KOPT-K1 (cell line): Measurements from ENCODE around the gene MYPOP.

Experiments used
- H3K27ac ChIP-seq: fragments of 200-600 bp; sonication (generic); 2 replicates; pipeline ENCODE4 v1.5.1; 2016; ENCODE audit warnings: antibody characterized with exemption, mild to moderate bottlenecking, low read depth, low read length; ENCODE audit not compliant: poor library complexity, severe bottlenecking
- H3K36me3 ChIP-seq: fragments of 200-600 bp; sonication (generic); 2 replicates; pipeline ENCODE4 v1.5.1; 2017; ENCODE audit warnings: antibody characterized with exemption, mild to moderate bottlenecking, low read length, moderate library complexity; ENCODE audit not compliant: insufficient read depth
- H3K9me3 ChIP-seq: fragments of 200-600 bp; sonication (generic); 2 replicates; pipeline ENCODE4 v1.5.1; 2017; ENCODE audit warnings: antibody characterized with exemption, low read length, mild to moderate bottlenecking; ENCODE audit not compliant: insufficient read depth, poor library complexity, severe bottlenecking

MYPOP gene

GRCh38 chr19:45865269-45865948 is 37.0 kb downstream of the MYPOP start:
- Histone ChIP-seq H3K27ac (no peak overlapping the region), H3K9me3 (no peaks in the 10 kb centered on the region), H3K36me3 (peaks cover 10% of the 10 kb centered on the region; the same call in 1 of the 2 replicates)

DNA sequence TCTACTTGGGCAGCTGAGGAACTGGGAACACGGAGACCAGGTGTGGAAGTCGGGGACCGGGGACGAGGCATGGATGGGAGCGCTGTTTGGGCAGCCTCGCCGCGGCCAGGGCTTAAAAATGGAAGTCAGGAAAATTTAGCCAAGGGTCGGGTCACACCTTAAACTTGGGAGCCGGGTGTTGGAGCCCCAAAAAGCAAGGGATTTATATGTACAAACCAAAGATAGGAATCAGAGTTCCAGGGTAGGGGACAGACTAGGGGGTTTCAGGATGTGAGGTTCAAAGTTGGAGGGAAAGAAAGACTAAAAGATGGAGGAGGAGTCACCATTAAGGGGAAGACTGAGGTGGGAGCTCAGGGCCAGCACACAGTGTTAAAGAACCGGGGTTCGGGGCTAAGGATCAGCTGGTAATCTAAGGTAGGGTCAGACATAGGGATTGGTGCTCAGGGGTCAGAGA is 37.8 kb downstream of the MYPOP start:
- no peaks in the 10 kb centered on the region for H3K9me3 ChIP-seq
- no peak overlapping the region for H3K27ac ChIP-seq
- H3K36me3 ChIP-seq: peaks cover 16% of the 10 kb centered on the region

- Histone ChIP-seq H3K27ac (no peak within 1 kb of the TSS), H3K36me3 (peaks cover 23% of the 10 kb centered on the region), H3K9me3 (no peaks in the 10 kb centered on the region)
Measured at GRCh38 chr19:45863840-45864628, 38.4 kb downstream of the MYPOP start, which contains the start of gene FOXA3. FOXA3 (plus strand) TSS chr19:45864326; CDS start chr19:45864457, 131 bp downstream.

- peaks cover 29% of the 10 kb centered on the region for H3K36me3 ChIP-seq
- H3K9me3 ChIP-seq: no peaks in the 10 kb centered on the region
- H3K27ac ChIP-seq: no peak overlapping the region
Measured at GRCh38 chr19:45863335-45863839, 39.0 kb downstream of the MYPOP start.

- peaks cover 35% of the 10 kb centered on the region for H3K36me3 ChIP-seq
- no peaks in the 10 kb centered on the region for H3K9me3 ChIP-seq
- H3K27ac ChIP-seq: peak within 1 kb of the TSS; percentile 78
Measured at GRCh38 chr19:45862564-45863334, 39.7 kb downstream of the MYPOP start, which contains the start of gene SYMPK. SYMPK (minus strand) TSS chr19:45863147; CDS start chr19:45854495, 8,652 bp downstream.

- Histone ChIP-seq H3K36me3 (peaks cover 35% of the 10 kb centered on the region), H3K9me3 (no peaks in the 10 kb centered on the region), H3K27ac (peak overlapping the region; percentile 78)
Measured at GRCh38 chr19:45862271-45862563, 40.2 kb downstream of the MYPOP start.

- H3K27ac ChIP-seq: no peak overlapping the region
- H3K36me3 ChIP-seq: peaks cover 45% of the 10 kb centered on the region
- no peaks in the 10 kb centered on the region for H3K9me3 ChIP-seq
Measured at GRCh38 chr19:45860359-45861259, 41.8 kb downstream of the MYPOP start.

- Histone ChIP-seq H3K9me3 (no peaks in the 10 kb centered on the region), H3K27ac (no peak overlapping the region), H3K36me3 (peaks cover 87% of the 10 kb centered on the region)
Measured at GRCh38 chr19:45854167-45854778, 48.1 kb downstream of the MYPOP start.

- no peaks in the 10 kb centered on the region for H3K9me3 ChIP-seq
- H3K36me3 ChIP-seq: peaks cover 87% of the 10 kb centered on the region
- no peak overlapping the region for H3K27ac ChIP-seq
Measured at GRCh38 chr19:45852983-45853382, 49.4 kb downstream of the MYPOP start.

DNA sequence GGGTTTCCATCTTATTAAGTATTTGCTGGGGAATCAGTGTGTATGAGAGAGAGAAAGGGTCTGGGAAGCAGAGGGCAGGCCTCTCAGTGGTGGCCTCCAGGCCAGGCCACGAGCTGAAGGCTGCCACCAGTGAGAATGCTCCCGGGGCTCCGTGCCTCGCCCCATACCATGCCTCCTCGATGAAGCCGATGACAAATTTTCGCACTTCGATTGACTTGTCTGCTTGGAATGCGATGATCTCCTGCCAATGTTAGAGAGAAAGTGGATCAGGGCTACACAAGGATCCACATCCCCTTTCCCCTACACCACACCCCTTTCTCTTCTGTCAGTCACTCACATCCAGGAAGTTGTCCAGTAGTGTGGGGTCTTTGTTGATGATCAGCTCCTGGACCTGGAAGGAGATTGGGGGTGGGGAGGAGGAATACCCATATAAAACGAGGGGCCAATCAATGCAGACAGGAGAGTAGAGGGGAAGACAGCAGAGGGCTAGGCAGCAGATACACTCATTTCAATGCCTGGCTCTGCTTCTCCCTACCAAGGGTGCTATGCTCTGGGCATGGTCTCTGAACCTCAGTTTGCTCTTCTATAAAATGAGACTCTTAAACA is 50.2 kb downstream of the MYPOP start:
- Histone ChIP-seq H3K9me3 (no peaks in the 10 kb centered on the region), H3K27ac (no peak overlapping the region), H3K36me3 (peaks cover 92% of the 10 kb centered on the region)

- Histone ChIP-seq H3K36me3 (peaks cover 100% of the 10 kb centered on the region), H3K9me3 (no peaks in the 10 kb centered on the region), H3K27ac (no peak overlapping the region)
Measured at GRCh38 chr19:45848922-45849321, 53.5 kb downstream of the MYPOP start.

DNA sequence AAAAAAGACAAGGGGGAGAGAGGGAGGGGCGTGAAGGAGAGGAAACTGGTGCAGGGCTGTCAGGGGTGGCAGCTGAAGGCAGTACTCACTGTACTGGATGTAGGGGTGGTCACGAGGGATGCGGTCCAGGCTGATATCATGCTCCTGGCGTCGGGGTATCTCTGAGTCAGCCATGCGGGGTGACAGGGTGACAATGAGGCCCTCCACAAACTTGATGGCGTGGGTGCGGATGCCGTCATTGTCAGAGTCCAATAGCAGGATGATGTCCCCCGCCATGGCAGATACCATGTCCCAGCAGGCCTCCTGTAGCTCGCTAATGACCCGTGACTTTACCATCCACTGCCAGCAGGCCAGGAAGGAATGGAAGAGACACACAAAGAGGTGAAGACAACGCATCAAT is 54.8 kb downstream of the MYPOP start:
- Histone ChIP-seq H3K9me3 (no peaks in the 10 kb centered on the region), H3K27ac (no peak overlapping the region), H3K36me3 (peaks cover 100% of the 10 kb centered on the region)

DNA sequence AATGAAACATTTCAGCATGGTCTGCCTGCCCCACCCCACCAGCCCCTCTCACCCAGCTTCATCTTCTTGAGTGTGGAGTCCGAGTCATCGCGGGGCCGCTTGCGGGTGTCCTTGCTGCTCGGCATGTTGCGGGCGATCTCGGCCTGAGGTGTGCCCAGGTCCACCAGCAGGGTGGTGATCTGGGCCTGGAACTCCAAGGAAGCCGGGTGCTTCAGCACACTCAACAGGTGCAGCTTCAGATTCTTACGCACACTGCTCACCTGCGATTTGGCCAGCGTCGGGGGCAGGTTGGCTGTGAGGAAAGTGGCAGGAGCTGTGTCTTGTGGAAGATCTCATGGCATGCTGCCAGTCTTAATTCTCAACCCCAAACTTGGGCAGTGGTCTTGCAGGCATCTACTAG is 60.2 kb downstream of the MYPOP start:
- no peaks in the 10 kb centered on the region for H3K9me3 ChIP-seq
- peaks cover 100% of the 10 kb centered on the region for H3K36me3 ChIP-seq
- no peak overlapping the region for H3K27ac ChIP-seq
